HG02970 (cell line): ENCODE results near the gene BMI1.
"Not testable (repeated sequence)": the region's sequence is repeated elsewhere in the genome, so short reads cannot be mapped to it uniquely, and the experiment has no call there.

Source experiments
- ATAC-seq: cut with Tn5 transposase; IDR thresholded peaks from one replicate; pipeline ENCODE4 v1.9.1; 2021; ENCODE audit warnings: mild to moderate bottlenecking, moderate library complexity, moderate number of reproducible peaks; ENCODE audit not compliant: unreplicated experiment, low FRiP score

Gene BMI1

GRCh38 chr10:22338185-22338900 is 17.4 kb downstream of the BMI1 start:
- ATAC-seq = no peak

- ATAC-seq = no peak
Measured at GRCh38 chr10:22338931-22339330, 18.0 kb downstream of the BMI1 start.

GRCh38 chr10:22339761-22340328 is 18.9 kb downstream of the BMI1 start:
- no peak for ATAC-seq

GRCh38 chr10:22340329-22341189 is 19.7 kb downstream of the BMI1 start:
- peak; percentile 34 for ATAC-seq

GRCh38 chr10:22341190-22341925 is 20.5 kb downstream of the BMI1 start:
- ATAC-seq = peak; percentile 23

GRCh38 chr10:22341926-22342196 is 21.0 kb downstream of the BMI1 start:
- no peak for ATAC-seq

GRCh38 chr10:22342421-22342820 is 21.5 kb downstream of the BMI1 start:
- ATAC-seq = no peak

GRCh38 chr10:22343731-22344130 is 22.8 kb downstream of the BMI1 start:
- no peak for ATAC-seq

GRCh38 chr10:22344249-22344648 is 23.4 kb downstream of the BMI1 start:
- no peak for ATAC-seq

GRCh38 chr10:22344781-22345300 is 23.9 kb downstream of the BMI1 start:
- no peak for ATAC-seq

GRCh38 chr10:22345301-22346095 is 24.6 kb downstream of the BMI1 start, which contains the start of gene SPAG6:
TSS of gene SPAG6 (plus strand) at chr10:22345496. CDS start at chr10:22345612, 116 bp downstream.
- ATAC-seq = no peak

GRCh38 chr10:22346096-22346661 is 25.3 kb downstream of the BMI1 start:
- ATAC-seq = no peak

GRCh38 chr10:22349755-22350154 is 28.9 kb downstream of the BMI1 start:
- ATAC-seq = no peak

- ATAC-seq = no peak
Measured at GRCh38 chr10:22351131-22351703, 30.3 kb downstream of the BMI1 start.

GRCh38 chr10:22356324-22356873 is 35.5 kb downstream of the BMI1 start:
- no peak for ATAC-seq

- not testable (repeated sequence) for ATAC-seq
Measured at GRCh38 chr10:22357770-22358169, 36.9 kb downstream of the BMI1 start.

GRCh38 chr10:22363305-22363704 is 42.4 kb downstream of the BMI1 start:
- no peak for ATAC-seq

- ATAC-seq = no peak
Measured at GRCh38 chr10:22364407-22365140, 43.7 kb downstream of the BMI1 start.
